Hepatocyte (in vitro differentiated cells): Measurements from ENCODE around the gene POLR3GL.

Source experiments
- CTCF ChIP-seq: fragments of 200-600 bp; sonication (generic); IDR thresholded peaks from 2 replicates; pipeline ENCODE4 v1.5.1; 2016; ENCODE audit warnings: antibody characterized with exemption, mild to moderate bottlenecking; ENCODE audit not compliant: poor library complexity
- EZH2 ChIP-seq: fragments of 200-600 bp; sonication (generic); IDR thresholded peaks from 2 replicates; pipeline ENCODE4 v1.6.1; 2016; ENCODE audit warnings: antibody characterized with exemption, mild to moderate bottlenecking, borderline replicate concordance

DNA sequence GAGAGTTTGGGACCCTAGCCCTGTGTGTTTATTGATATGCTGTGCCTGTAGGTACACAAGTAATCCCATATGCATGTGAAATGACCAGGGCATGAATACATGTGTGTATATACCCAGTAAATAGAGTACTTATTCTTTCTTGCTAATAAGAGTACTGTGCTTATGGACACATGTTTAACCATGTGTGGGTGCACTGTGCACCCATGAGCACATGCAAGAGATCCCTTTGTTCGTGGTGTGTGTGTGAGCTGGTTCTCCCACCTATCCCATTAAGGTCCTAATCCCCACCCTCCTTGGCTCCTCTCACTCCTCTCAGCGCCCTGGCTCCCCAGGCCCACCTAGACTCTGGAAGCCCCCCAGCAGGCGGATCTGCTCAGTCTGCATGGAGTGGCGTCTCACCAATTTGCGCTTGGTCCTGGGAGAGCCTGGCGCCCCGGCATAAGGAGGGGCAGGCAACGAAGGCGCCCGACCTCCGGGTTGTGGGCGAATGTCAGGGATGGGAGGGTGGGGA, 4.5 kb upstream of the POLR3GL start:
- TF ChIP-seq CTCF = no peak
- no peak for TF ChIP-seq EZH2
